Naive B cell (primary cell): ENCODE data around the gene HSF2BP. TPM values are rescaled to one million over a fixed set of nuclear protein-coding genes. Genes with fewer than 3 reads are reported as not detected.
A peak's percentile ranks its signal among the peaks of the same experiment; 100 is the strongest.
"Not testable (repeated sequence)": the region's sequence is repeated elsewhere in the genome, so short reads cannot be mapped to it uniquely, and the experiment has no call there.

Experiments used
- ATAC-seq, 2 donors: fragments of 150-1000 bp; cut with Tn5 transposase; 2 replicates each; pipeline ENCODE4 v1.10.0; 2021; ENCODE audit warnings: low read depth in 2 of 2, mild to moderate bottlenecking in 2 of 2, moderate library complexity in 2 of 2
- DNase-seq: peaks from one replicate; pipeline ENCODE4 v3.0.0; 2022
- H3K27ac Mint-ChIP-seq, 6 donors: one replicate each; pipeline ENCODE4 v1.8.0; 2020 to 2022; ENCODE audit warnings: mild to moderate bottlenecking in 6 of 6, mixed read lengths in 6 of 6, moderate library complexity in 5 of 6, inconsistent platforms in 2 of 6
- H3K27me3 Mint-ChIP-seq, 3 donors: one replicate each; pipeline ENCODE4 v1.8.0; 2021 to 2022; ENCODE audit warnings: mixed read lengths in 3 of 3, mild to moderate bottlenecking in 1 of 3
- H3K36me3 Mint-ChIP-seq, 2 donors: one replicate each; pipeline ENCODE4 v1.8.0; 2020 to 2022; ENCODE audit warnings: mixed read lengths in 2 of 2, inconsistent platforms in 1 of 2, mild to moderate bottlenecking in 1 of 2
- H3K4me1 Mint-ChIP-seq, 3 donors: one replicate each; pipeline ENCODE4 v1.8.0; 2020 to 2022; ENCODE audit warnings: mixed read lengths in 3 of 3, inconsistent platforms in 1 of 3, mild to moderate bottlenecking in 1 of 3, moderate library complexity in 1 of 3
- H3K4me3 Mint-ChIP-seq, 8 donors: one replicate each; pipeline ENCODE4 v1.8.0; 2020 to 2022; ENCODE audit warnings: mild to moderate bottlenecking in 8 of 8, mixed read lengths in 8 of 8, moderate library complexity in 8 of 8, inconsistent platforms in 2 of 8
- H3K9me3 Mint-ChIP-seq, 7 donors: one replicate each; pipeline ENCODE4 v1.8.0; 2020 to 2022; ENCODE audit warnings: mixed read lengths in 7 of 7, mild to moderate bottlenecking in 5 of 7, inconsistent platforms in 2 of 7, moderate library complexity in 1 of 7
- polyA plus RNA-seq, 6 donors: library from polyadenylated mRNA; unstranded; fragments of 300-500 nt; fragmentation: Illumina TruSeq; gene quantifications; one replicate each; pipeline ENCODE4 v1.2.3, GENCODE V29; 2021; ENCODE audit warnings: low read depth in 6 of 6

HSF2BP gene
- polyA plus RNA-seq = 1 to 10 TPM in 1 of 6 donors, under 1 TPM in 3, not detected in 2; 0.13 to 1.2 (median 0.49) TPM

GRCh38 chr21:43659136-43660000, at the start of gene HSF2BP, which contains the start of gene RRP1B:
HSF2BP (minus strand) TSS chr21:43659488; CDS start chr21:43658096, 1,392 bp downstream.
RRP1B (plus strand) TSS chr21:43659560; CDS start chr21:43659665, 105 bp downstream.
- ATAC-seq = peak; percentile 90
- Mint-ChIP-seq H3K4me1 (peaks cover 23 to 39% (median 27%) of the 10 kb centered on the region in 3 donors), H3K36me3 (peaks cover 0 to 7% of the 10 kb centered on the region in 2 donors)

GRCh38 chr21:43708745-43709381, 49.6 kb upstream of the HSF2BP start:
- DNase-seq (no peak), ATAC-seq (no peak)
- Mint-ChIP-seq H3K9me3 (peaks cover 0 to 3% (median 0%) of the 10 kb centered on the region in 7 donors), H3K27me3 (peaks cover 10 to 28% (median 14%) of the 10 kb centered on the region in 3 donors), H3K36me3 (no peaks in the 10 kb centered on the region), H3K27ac (no peak overlapping the region), H3K4me1 (no peaks in the 10 kb centered on the region), H3K4me3 (no peak overlapping the region)

More at GRCh38 chr21:43659136-43660000, at the start of gene HSF2BP, which contains the start of gene RRP1B:
- Mint-ChIP-seq H3K9me3 (no peaks in the 10 kb centered on the region), H3K4me3 (peak within 1 kb of the TSS; percentile 91 to 97 (median 96)), H3K27ac (peak within 1 kb of the TSS; percentile 92 to 98 (median 97)), H3K27me3 (no peaks in the 10 kb centered on the region)
- DNase-seq = peak; percentile 85

- no peak overlapping the region for H3K27ac Mint-ChIP-seq
- H3K9me3 Mint-ChIP-seq = peaks cover 0 to 3% (median 0%) of the 10 kb centered on the region in 7 donors
- DNase-seq (no peak), ATAC-seq (no peak)
- no peaks in the 10 kb centered on the region for H3K36me3 Mint-ChIP-seq
- no peak overlapping the region for H3K4me3 Mint-ChIP-seq
- H3K27me3 Mint-ChIP-seq = peaks cover 10 to 37% (median 11%) of the 10 kb centered on the region in 3 donors
- H3K4me1 Mint-ChIP-seq = peaks cover 3 to 12% (median 10%) of the 10 kb centered on the region in 3 donors
Observed at GRCh38 chr21:43707462-43707861, 48.2 kb upstream of the HSF2BP start.

GRCh38 chr21:43703035-43703880, 44.0 kb upstream of the HSF2BP start:
- Mint-ChIP-seq H3K9me3 (no peaks in the 10 kb centered on the region), H3K4me1 (peaks cover 3 to 15% (median 10%) of the 10 kb centered on the region in 3 donors), H3K27ac (peak overlapping the region in 1 of 6 donors; percentile 24), H3K4me3 (peak overlapping the region in 6 of 8 donors; percentile 69 to 89 (median 79)), H3K36me3 (no peaks in the 10 kb centered on the region), H3K27me3 (peaks cover 0 to 16% (median 0%) of the 10 kb centered on the region in 3 donors)
- ATAC-seq (peak; percentile 68 to 74), DNase-seq (no peak)

GRCh38 chr21:43702785-43703034, 43.4 kb upstream of the HSF2BP start:
- DNase-seq = no peak
- Mint-ChIP-seq H3K36me3 (peaks cover 0 to 1% of the 10 kb centered on the region in 2 donors), H3K9me3 (no peaks in the 10 kb centered on the region), H3K27me3 (peaks cover 0 to 15% (median 0%) of the 10 kb centered on the region in 3 donors), H3K4me3 (peak overlapping the region in 6 of 8 donors; percentile 69 to 89 (median 79)), H3K4me1 (peaks cover 3 to 15% (median 10%) of the 10 kb centered on the region in 3 donors), H3K27ac (no peak overlapping the region)
- no peak for ATAC-seq

GRCh38 chr21:43701936-43702784, 42.9 kb upstream of the HSF2BP start:
- Mint-ChIP-seq H3K4me1 (peaks cover 3 to 15% (median 10%) of the 10 kb centered on the region in 3 donors), H3K27ac (peak overlapping the region in 1 of 6 donors; percentile 65), H3K9me3 (no peaks in the 10 kb centered on the region), H3K4me3 (peak overlapping the region in 6 of 8 donors; percentile 69 to 89 (median 79)), H3K27me3 (peaks cover 0 to 15% (median 0%) of the 10 kb centered on the region in 3 donors), H3K36me3 (peaks cover 0 to 4% of the 10 kb centered on the region in 2 donors)
- DNase-seq = no peak
- no peak for ATAC-seq

- ATAC-seq = no peak
- peaks cover 0 to 9% of the 10 kb centered on the region in 2 donors for H3K36me3 Mint-ChIP-seq
- peaks cover 3 to 15% (median 10%) of the 10 kb centered on the region in 3 donors for H3K4me1 Mint-ChIP-seq
- H3K9me3 Mint-ChIP-seq = no peaks in the 10 kb centered on the region
- DNase-seq = no peak
- peaks cover 0 to 13% (median 0%) of the 10 kb centered on the region in 3 donors for H3K27me3 Mint-ChIP-seq
- H3K27ac Mint-ChIP-seq = peak overlapping the region in 1 of 6 donors; percentile 70
- H3K4me3 Mint-ChIP-seq = no peak overlapping the region
Observed at GRCh38 chr21:43699933-43700599, 40.8 kb upstream of the HSF2BP start.

- not testable (repeated sequence) for DNase-seq, ATAC-seq, H3K9me3 Mint-ChIP-seq, H3K4me3 Mint-ChIP-seq, H3K27me3 Mint-ChIP-seq
- H3K4me1 Mint-ChIP-seq = peaks cover 3 to 15% (median 10%) of the 10 kb centered on the region in 3 donors
- peaks cover 0 to 14% of the 10 kb centered on the region in 2 donors for H3K36me3 Mint-ChIP-seq
- H3K27ac Mint-ChIP-seq = peak overlapping the region in 1 of 6 donors; percentile 70
Observed at GRCh38 chr21:43699492-43699777, 40.1 kb upstream of the HSF2BP start.

- H3K4me3 Mint-ChIP-seq = no peak overlapping the region
- peaks cover 3 to 8% (median 4%) of the 10 kb centered on the region in 3 donors for H3K4me1 Mint-ChIP-seq
- H3K27ac Mint-ChIP-seq = peak overlapping the region in 3 of 6 donors; percentile 21 to 57 (median 57)
Observed at GRCh38 chr21:43697758-43698643, 38.7 kb upstream of the HSF2BP start.

GRCh38 chr21:43696214-43696613, 36.9 kb upstream of the HSF2BP start:
- Mint-ChIP-seq H3K27ac (peak overlapping the region in 2 of 6 donors; percentile 21 to 39), H3K4me3 (no peak overlapping the region), H3K4me1 (peaks cover 0 to 3% (median 0%) of the 10 kb centered on the region in 3 donors), H3K36me3 (peaks cover 8 to 14% of the 10 kb centered on the region in 2 donors), H3K9me3 (no peaks in the 10 kb centered on the region), H3K27me3 (no peaks in the 10 kb centered on the region)
- DNase-seq (no peak), ATAC-seq (no peak)

More at GRCh38 chr21:43697758-43698643, 38.7 kb upstream of the HSF2BP start:
- H3K36me3 Mint-ChIP-seq = peaks cover 8 to 14% of the 10 kb centered on the region in 2 donors
- peaks cover 0 to 3% (median 0%) of the 10 kb centered on the region in 3 donors for H3K27me3 Mint-ChIP-seq
- DNase-seq (no peak), ATAC-seq (no peak)
- H3K9me3 Mint-ChIP-seq = no peaks in the 10 kb centered on the region

GRCh38 chr21:43694437-43695079, 35.3 kb upstream of the HSF2BP start:
- no peak overlapping the region for H3K27ac Mint-ChIP-seq
- H3K27me3 Mint-ChIP-seq = no peaks in the 10 kb centered on the region

More at GRCh38 chr21:43694437-43695079, 35.3 kb upstream of the HSF2BP start:
- H3K4me1 Mint-ChIP-seq = peaks cover 0 to 3% (median 0%) of the 10 kb centered on the region in 3 donors
- no peaks in the 10 kb centered on the region for H3K9me3 Mint-ChIP-seq
- DNase-seq (no peak), ATAC-seq (no peak)
- peaks cover 8 to 18% of the 10 kb centered on the region in 2 donors for H3K36me3 Mint-ChIP-seq
- H3K4me3 Mint-ChIP-seq = no peak overlapping the region
